ENCODE data around the gene TIAM1.

- TF ChIP-seq POLR2A (IDR thresholded peaks at IDR 0.05): no peak
- no peak for TF ChIP-seq CTCF (IDR thresholded peaks at IDR 0.05)
Measured at GRCh38 chr21:31273278-31273677, 70.8 kb downstream of the TIAM1 start.

Measured in lower leg skin (tissue), 3 donors.